Esophagus (tissue), 2 donors: ENCODE results near the gene GPR62. TPM values are rescaled to one million over a fixed set of nuclear protein-coding genes. Genes with fewer than 3 reads are reported as not detected.
A peak's percentile ranks its signal among the peaks of the same experiment; 100 is the strongest.

ENCODE experiments used
- H3K27ac ChIP-seq, 2 donors: one replicate each; pipeline ENCODE4 v1.5.1; 2013; ENCODE audit warnings: low read depth in 2 of 2, mild to moderate bottlenecking in 2 of 2, inconsistent platforms in 1 of 2, low read length in 1 of 2, moderate library complexity in 1 of 2
- H3K27me3 ChIP-seq, 2 donors: one replicate each; pipeline ENCODE4 v1.6.1; 2013; ENCODE audit warnings: low read length in 2 of 2, control low read depth in 1 of 2, mild to moderate bottlenecking in 1 of 2; ENCODE audit not compliant: insufficient read depth in 2 of 2, control insufficient read depth in 1 of 2
- H3K36me3 ChIP-seq, 2 donors: one replicate each; pipeline ENCODE4 v1.6.1; 2013; ENCODE audit warnings: low read length in 1 of 2; ENCODE audit not compliant: control insufficient read depth in 2 of 2, insufficient read depth in 2 of 2
- H3K4me1 ChIP-seq, 2 donors: one replicate each; pipeline ENCODE4 v1.6.1; 2013; ENCODE audit warnings: low read length in 1 of 2; ENCODE audit not compliant: control insufficient read depth in 2 of 2, insufficient read depth in 2 of 2
- H3K4me3 ChIP-seq, 2 donors: one replicate each; pipeline ENCODE4 v1.5.1; 2013; ENCODE audit warnings: low read length in 2 of 2, mild to moderate bottlenecking in 2 of 2, low read depth in 1 of 2, moderate library complexity in 1 of 2
- H3K9me3 ChIP-seq, 2 donors: one replicate each; pipeline ENCODE4 v1.6.1; 2013; ENCODE audit warnings: mild to moderate bottlenecking in 2 of 2, low read depth in 1 of 2, low read length in 1 of 2, moderate library complexity in 1 of 2; ENCODE audit not compliant: control insufficient read depth in 2 of 2, insufficient read depth in 1 of 2
- WGBS, 2 donors: extraction: QIAGEN DNeasy Blood & Tissue Kit; methylation state at CpG; one replicate each; pipeline ENCODE4 v1.1.7; 2013; 5-methylcytosine and 5-hydroxymethylcytosine counted together
- polyA plus RNA-seq, 2 donors: library from polyadenylated mRNA; stranded (reverse); fragments of 200-250 nt; gene quantifications; one replicate each; pipeline ENCODE4 v1.2.3, GENCODE V29; 2013
- donor health status: healthy with polysubstance abuse.
- donor health status: Bipolar disorder and iron deficiency.

GPR62 gene
- polyA plus RNA-seq, 2 donors, result 0.05 to 0.06 TPM

GRCh38 chr3:51962854-51963530, 7.8 kb downstream of the GPR62 start:
- Histone ChIP-seq H3K27me3 (no peaks in the 10 kb centered on the region), H3K27ac (no peak overlapping the region), H3K4me3 (no peak overlapping the region), H3K4me1 (peaks cover 5 to 9% of the 10 kb centered on the region in 2 donors), H3K36me3 (peaks cover 2 to 13% of the 10 kb centered on the region in 2 donors), H3K9me3 (no peaks in the 10 kb centered on the region)
- WGBS, 2 donors, result 73 to 75% methylated on average over 6 of the region's 6 CpGs

GRCh38 chr3:51963951-51964451, 8.8 kb downstream of the GPR62 start:
- Histone ChIP-seq H3K27ac (no peak overlapping the region), H3K4me1 (peaks cover 5 to 9% of the 10 kb centered on the region in 2 donors), H3K27me3 (no peaks in the 10 kb centered on the region), H3K9me3 (no peaks in the 10 kb centered on the region), H3K36me3 (peaks cover 2 to 10% of the 10 kb centered on the region in 2 donors), H3K4me3 (no peak overlapping the region)
- 69 to 76% methylated on average over 12 of the region's 12 CpGs for WGBS, 2 donors

GRCh38 chr3:51964521-51964920, 9.3 kb downstream of the GPR62 start:
- WGBS, 2 donors, result 75 to 84% methylated on average over 4 of the region's 4 CpGs
- H3K27ac ChIP-seq, result no peak overlapping the region
- peaks cover 2 to 10% of the 10 kb centered on the region in 2 donors for H3K36me3 ChIP-seq
- H3K27me3 ChIP-seq, result no peaks in the 10 kb centered on the region
- H3K9me3 ChIP-seq, result no peaks in the 10 kb centered on the region
- H3K4me1 ChIP-seq, result peaks cover 5 to 12% of the 10 kb centered on the region in 2 donors
- H3K4me3 ChIP-seq, result no peak overlapping the region

- Histone ChIP-seq H3K27ac (no peak overlapping the region), H3K27me3 (no peaks in the 10 kb centered on the region), H3K36me3 (no peaks in the 10 kb centered on the region), H3K4me1 (peaks cover 5 to 15% of the 10 kb centered on the region in 2 donors), H3K4me3 (no peak overlapping the region), H3K9me3 (no peaks in the 10 kb centered on the region)
- 68 to 70% methylated on average over 2 of the region's 2 CpGs for WGBS, 2 donors
These were observed 10.8 kb downstream of the GPR62 start for GRCh38 chr3:51966016-51966415.

GRCh38 chr3:51966486-51966885, 11.3 kb downstream of the GPR62 start:
- WGBS, 2 donors, result 58 to 61% methylated on average over 3 to 5 of the region's 5 CpGs
- Histone ChIP-seq H3K9me3 (no peaks in the 10 kb centered on the region), H3K36me3 (no peaks in the 10 kb centered on the region), H3K27ac (peak overlapping the region in 1 of 2 donors; percentile 84), H3K4me3 (peak overlapping the region; percentile 64 to 77), H3K4me1 (peaks cover 5 to 15% of the 10 kb centered on the region in 2 donors), H3K27me3 (no peaks in the 10 kb centered on the region)

- 4 to 6% methylated on average over 23 to 33 of the region's 33 CpGs for WGBS, 2 donors
- Histone ChIP-seq H3K4me3 (peak overlapping the region; percentile 64 to 77), H3K4me1 (peaks cover 5 to 13% of the 10 kb centered on the region in 2 donors), H3K27ac (peak overlapping the region; percentile 78 to 84), H3K9me3 (no peaks in the 10 kb centered on the region), H3K27me3 (no peaks in the 10 kb centered on the region), H3K36me3 (no peaks in the 10 kb centered on the region)
These were observed 11.8 kb downstream of the GPR62 start for GRCh38 chr3:51966922-51967383.

- Histone ChIP-seq H3K36me3 (no peaks in the 10 kb centered on the region), H3K4me1 (peaks cover 5 to 13% of the 10 kb centered on the region in 2 donors), H3K27me3 (no peaks in the 10 kb centered on the region), H3K4me3 (peak within 1 kb of the TSS; percentile 65 to 77), H3K27ac (peak within 1 kb of the TSS; percentile 78 to 89), H3K9me3 (no peaks in the 10 kb centered on the region)
- 1% methylated on average over 47 to 89 of the region's 90 CpGs for WGBS, 2 donors
These were observed 12.4 kb downstream of the GPR62 start, which contains the start of gene PCBP4 for GRCh38 chr3:51967384-51968169. Gene PCBP4 (minus strand): TSS chr3:51967454. CDS start chr3:51961240, 6,214 bp downstream.

- peak overlapping the region; percentile 65 to 77 for H3K4me3 ChIP-seq
- H3K27ac ChIP-seq, result peak overlapping the region; percentile 78 to 89
- 13 to 21% methylated on average over 8 to 10 of the region's 11 CpGs for WGBS, 2 donors
- H3K36me3 ChIP-seq, result no peaks in the 10 kb centered on the region
- peaks cover 5 to 13% of the 10 kb centered on the region in 2 donors for H3K4me1 ChIP-seq
- H3K9me3 ChIP-seq, result no peaks in the 10 kb centered on the region
- H3K27me3 ChIP-seq, result no peaks in the 10 kb centered on the region
These were observed 13.1 kb downstream of the GPR62 start for GRCh38 chr3:51968170-51968775.
